Measurements from ENCODE around the gene PDRG1. TPM values are rescaled to one million over a fixed set of nuclear protein-coding genes. Genes with fewer than 3 reads are reported as not detected.

The PDRG1 gene
- total and polyA plus RNA-seq, 2 donors (not counting 1 experiment from before 2014, with no cell fraction given): 12.7 to 18.6 TPM

DNA sequence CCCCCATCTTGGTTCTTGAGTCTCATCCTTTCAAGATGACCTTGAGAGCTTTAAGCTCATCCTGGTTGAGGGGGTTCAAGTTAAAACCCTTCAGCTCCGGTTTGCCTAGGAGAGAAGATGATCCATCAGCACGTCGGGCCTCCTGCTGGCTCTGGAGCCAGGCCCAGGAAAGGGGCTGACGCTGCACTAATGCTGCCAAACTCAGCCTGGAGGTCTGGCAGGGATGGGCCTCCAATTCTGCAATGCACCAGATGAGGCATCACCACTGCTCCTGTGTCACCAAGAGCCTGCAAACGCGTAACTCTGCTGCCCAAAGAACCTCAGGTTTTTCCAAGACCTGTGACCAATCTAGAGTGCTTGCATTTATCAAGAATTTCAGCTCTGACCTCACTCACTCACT lies 6.1 kb downstream of the PDRG1 start:
- H3K79me2 ChIP-seq (ENCODE audit: control insufficient read depth, insufficient read depth, low read length): peaks cover 18% of the 10 kb centered on the region
- H3K4me3 Mint-ChIP-seq: no peak overlapping the region
- POLR2A ChIA-PET: no interaction called here
- WGBS (ENCODE audit: insufficient coverage): 94% methylated on average over 6 of the region's 6 CpGs
- H3K27me3 ChIP-seq (replicated peaks in 1 of 4; ENCODE audit: control extremely low read depth in 1 of 4, control insufficient read depth in 3 of 4, insufficient read depth in 4 of 4, low read length in 3 of 4): no peaks in the 10 kb centered on the region
- peaks cover 17% of the 10 kb centered on the region for H3K4me1 Mint-ChIP-seq
- no peak overlapping the region for H3K4me3 ChIP-seq (ENCODE audit: control extremely low read depth in 1 of 5, extremely low read depth in 1 of 5, insufficient read depth in 1 of 5, low read depth in 2 of 5, low read length in 4 of 5)
- peaks cover 50% of the 10 kb centered on the region for H4K20me1 ChIP-seq (ENCODE audit: control insufficient read depth, insufficient read depth, low read length, poor library complexity, severe bottlenecking)
- no peak overlapping the region for H3K4me2 ChIP-seq (replicated peaks; ENCODE audit: low read depth, low read length, poor library complexity, severe bottlenecking)
- ATAC-seq (ENCODE audit: low read depth) (no peak), DNase-seq (no peak)
- H2AFZ ChIP-seq (ENCODE audit: insufficient read depth, low read depth, low read length, poor library complexity, severe bottlenecking): no peak overlapping the region
- H3K27ac Mint-ChIP-seq: no peak overlapping the region
- TF ChIP-seq EZH2 (IDR thresholded peaks at IDR 0.05; ENCODE audit: borderline replicate concordance, insufficient read depth, low read depth, low read length, poor library complexity, severe bottlenecking): no peak
- TF ChIP-seq, protein P1, sequence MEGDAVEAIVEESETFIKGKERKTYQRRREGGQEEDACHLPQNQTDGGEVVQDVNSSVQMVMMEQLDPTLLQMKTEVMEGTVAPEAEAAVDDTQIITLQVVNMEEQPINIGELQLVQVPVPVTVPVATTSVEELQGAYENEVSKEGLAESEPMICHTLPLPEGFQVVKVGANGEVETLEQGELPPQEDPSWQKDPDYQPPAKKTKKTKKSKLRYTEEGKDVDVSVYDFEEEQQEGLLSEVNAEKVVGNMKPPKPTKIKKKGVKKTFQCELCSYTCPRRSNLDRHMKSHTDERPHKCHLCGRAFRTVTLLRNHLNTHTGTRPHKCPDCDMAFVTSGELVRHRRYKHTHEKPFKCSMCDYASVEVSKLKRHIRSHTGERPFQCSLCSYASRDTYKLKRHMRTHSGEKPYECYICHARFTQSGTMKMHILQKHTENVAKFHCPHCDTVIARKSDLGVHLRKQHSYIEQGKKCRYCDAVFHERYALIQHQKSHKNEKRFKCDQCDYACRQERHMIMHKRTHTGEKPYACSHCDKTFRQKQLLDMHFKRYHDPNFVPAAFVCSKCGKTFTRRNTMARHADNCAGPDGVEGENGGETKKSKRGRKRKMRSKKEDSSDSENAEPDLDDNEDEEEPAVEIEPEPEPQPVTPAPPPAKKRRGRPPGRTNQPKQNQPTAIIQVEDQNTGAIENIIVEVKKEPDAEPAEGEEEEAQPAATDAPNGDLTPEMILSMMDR (IDR thresholded peaks at IDR 0.05): no peak
- H3K9me3 Mint-ChIP-seq (ENCODE audit: insufficient read depth): no peaks in the 10 kb centered on the region
- peaks cover 9 to 11% of the 10 kb centered on the region in 2 donors for H3K4me1 ChIP-seq (ENCODE audit: control insufficient read depth in 2 of 2, insufficient read depth in 2 of 2, low read length in 2 of 2)
- H3K9ac ChIP-seq (ENCODE audit: low read length): no peak overlapping the region
- no peak overlapping the region for H3K27ac ChIP-seq (ENCODE audit: low read length in 2 of 2)
- H3K27me3 Mint-ChIP-seq: no peaks in the 10 kb centered on the region
- intact Hi-C loops (cut with micrococcal nuclease): no loop called here
- peaks cover 0 to 4% (median 3%) of the 10 kb centered on the region in 3 donors for H3K9me3 ChIP-seq (ENCODE audit: control extremely low read depth in 1 of 3, control insufficient read depth in 2 of 3, insufficient read depth in 1 of 3, low read length in 2 of 3)
- CTCF ChIA-PET: no interaction called here
- peaks cover 2 to 70% of the 10 kb centered on the region in 2 experiments for H3K36me3 ChIP-seq (replicated peaks in 1 of 2; ENCODE audit: control extremely low read depth in 1 of 2, control insufficient read depth in 1 of 2, extremely low read depth in 1 of 2, insufficient read depth in 2 of 2, low read length in 1 of 2)

DNA sequence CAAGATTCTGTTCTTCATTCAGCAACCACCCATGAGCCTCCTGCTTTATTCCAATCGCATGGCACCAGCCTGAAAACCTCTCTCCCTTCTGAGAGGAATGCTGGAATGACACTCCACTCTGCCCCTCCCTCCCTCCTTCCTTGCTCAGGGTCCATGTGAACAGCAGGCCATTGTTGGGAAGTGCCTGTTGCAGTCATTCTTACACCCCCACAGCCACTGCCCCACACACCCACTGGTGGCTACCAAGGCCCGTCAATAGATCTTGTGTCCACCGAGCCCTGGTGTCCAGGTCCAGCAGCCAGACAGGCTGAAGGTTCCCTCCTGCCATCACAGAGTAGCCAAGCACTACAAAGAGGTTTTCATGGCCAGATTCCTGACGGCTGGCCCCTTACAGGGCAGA lies 6.5 kb downstream of the PDRG1 start:
- no peak overlapping the region for H3K4me3 Mint-ChIP-seq

More for the DNA sequence above, 6.5 kb downstream of the PDRG1 start:
- Histone ChIP-seq H3K9me3 (ENCODE audit: control extremely low read depth in 1 of 3, control insufficient read depth in 2 of 3, insufficient read depth in 1 of 3, low read length in 2 of 3) (peaks cover 0 to 4% (median 3%) of the 10 kb centered on the region in 3 donors), H4K20me1 (ENCODE audit: control insufficient read depth, insufficient read depth, low read length, poor library complexity, severe bottlenecking) (peaks cover 45% of the 10 kb centered on the region), H3K36me3 (replicated peaks in 1 of 2; ENCODE audit: control extremely low read depth in 1 of 2, control insufficient read depth in 1 of 2, extremely low read depth in 1 of 2, insufficient read depth in 2 of 2, low read length in 1 of 2) (peaks cover 2 to 70% of the 10 kb centered on the region in 2 experiments), H3K4me2 (replicated peaks; ENCODE audit: low read depth, low read length, poor library complexity, severe bottlenecking) (no peak overlapping the region), H3K27me3 (replicated peaks in 1 of 4; ENCODE audit: control extremely low read depth in 1 of 4, control insufficient read depth in 3 of 4, insufficient read depth in 4 of 4, low read length in 3 of 4) (no peaks in the 10 kb centered on the region), H3K27ac (ENCODE audit: low read length in 2 of 2) (no peak overlapping the region), H3K79me2 (ENCODE audit: control insufficient read depth, insufficient read depth, low read length) (peaks cover 13% of the 10 kb centered on the region), H2AFZ (ENCODE audit: insufficient read depth, low read depth, low read length, poor library complexity, severe bottlenecking) (no peak overlapping the region), H3K4me1 (ENCODE audit: control insufficient read depth in 2 of 2, insufficient read depth in 2 of 2, low read length in 2 of 2) (peaks cover 4 to 7% of the 10 kb centered on the region in 2 donors), H3K4me3 (ENCODE audit: control extremely low read depth in 1 of 5, extremely low read depth in 1 of 5, insufficient read depth in 1 of 5, low read depth in 2 of 5, low read length in 4 of 5) (no peak overlapping the region), H3K9ac (ENCODE audit: low read length) (no peak overlapping the region)
- 87% methylated on average over 4 of the region's 4 CpGs for WGBS (ENCODE audit: insufficient coverage)
- intact Hi-C loops (cut with micrococcal nuclease): no loop called here
- Mint-ChIP-seq H3K9me3 (ENCODE audit: insufficient read depth) (no peaks in the 10 kb centered on the region), H3K27me3 (no peaks in the 10 kb centered on the region), H3K27ac (no peak overlapping the region), H3K4me1 (peaks cover 12% of the 10 kb centered on the region)
- DNase-seq: no peak
- POLR2A ChIA-PET: no interaction called here
- ATAC-seq (ENCODE audit: low read depth): no peak
- CTCF ChIA-PET: no interaction called here
- no peak for TF ChIP-seq EZH2 (IDR thresholded peaks at IDR 0.05; ENCODE audit: borderline replicate concordance, insufficient read depth, low read depth, low read length, poor library complexity, severe bottlenecking)
- TF ChIP-seq, protein P1 (IDR thresholded peaks at IDR 0.05): no peak
